GM18909 (cell line): Measurements from ENCODE around the gene SGCD.

Source experiments
- ATAC-seq: cut with Tn5 transposase; IDR thresholded peaks from one replicate; pipeline ENCODE4 v1.9.1; 2021; ENCODE audit warnings: mild to moderate bottlenecking; ENCODE audit not compliant: unreplicated experiment, poor library complexity

SGCD gene

DNA sequence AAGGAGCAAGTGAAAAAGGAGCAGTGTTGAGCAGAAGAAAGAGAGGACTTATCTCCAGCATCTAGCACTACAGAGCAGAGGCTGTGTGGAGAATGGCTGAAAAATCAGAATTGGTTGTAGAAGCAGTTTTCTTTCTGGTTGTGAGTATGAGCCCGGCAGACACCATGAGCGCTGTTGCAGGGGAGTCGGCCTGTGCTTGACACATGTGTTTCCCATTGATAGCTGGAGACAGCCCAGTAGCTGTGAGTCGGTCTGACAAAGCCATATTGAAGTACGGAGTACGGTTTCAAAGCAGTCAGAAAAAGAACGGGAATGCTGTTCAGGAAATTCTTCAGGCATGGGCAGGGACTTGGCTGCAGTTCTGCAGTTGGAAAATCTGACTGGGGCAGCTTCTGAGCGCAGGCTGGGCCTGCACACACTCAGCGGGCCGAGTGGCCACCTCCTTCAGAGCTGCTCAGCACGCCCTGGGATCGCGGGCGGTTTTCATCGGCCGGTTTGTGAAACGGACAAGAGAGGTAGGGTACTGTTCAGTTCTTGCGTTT, at the start of gene SGCD:
Gene SGCD, plus strand, starts transcription at position 447 of the 542 bp plus-strand sequence.
- no peak for ATAC-seq

DNA sequence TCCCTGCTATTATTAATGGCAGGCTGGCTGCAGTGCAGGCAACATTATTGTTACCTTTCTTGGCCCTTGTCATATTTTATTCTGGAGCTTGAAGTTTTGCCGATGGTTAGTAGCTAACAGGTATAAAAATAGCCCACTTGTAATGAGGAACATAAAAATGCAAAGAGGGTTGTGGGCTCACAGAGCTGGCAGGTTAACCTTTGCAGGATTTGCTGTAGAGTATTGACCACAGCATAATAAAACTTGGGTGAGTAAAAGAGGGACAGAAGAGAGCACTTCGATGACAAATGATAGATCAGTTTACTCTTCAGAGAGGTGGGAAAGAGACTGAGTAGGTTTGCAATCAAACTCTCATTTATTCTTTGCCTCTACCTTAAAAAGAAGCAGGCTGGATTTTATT, 49.7 kb upstream of the SGCD start:
- ATAC-seq, result no peak

GRCh38 chr5:156295431-156295830, 31.5 kb upstream of the SGCD start:
- ATAC-seq, result no peak

GRCh38 chr5:156310115-156310514, 16.8 kb upstream of the SGCD start:
- ATAC-seq, result no peak

- no peak for ATAC-seq
Observed at GRCh38 chr5:156312897-156313694, 13.9 kb upstream of the SGCD start.

GRCh38 chr5:156314416-156314815, 12.5 kb upstream of the SGCD start:
- ATAC-seq, result no peak

DNA sequence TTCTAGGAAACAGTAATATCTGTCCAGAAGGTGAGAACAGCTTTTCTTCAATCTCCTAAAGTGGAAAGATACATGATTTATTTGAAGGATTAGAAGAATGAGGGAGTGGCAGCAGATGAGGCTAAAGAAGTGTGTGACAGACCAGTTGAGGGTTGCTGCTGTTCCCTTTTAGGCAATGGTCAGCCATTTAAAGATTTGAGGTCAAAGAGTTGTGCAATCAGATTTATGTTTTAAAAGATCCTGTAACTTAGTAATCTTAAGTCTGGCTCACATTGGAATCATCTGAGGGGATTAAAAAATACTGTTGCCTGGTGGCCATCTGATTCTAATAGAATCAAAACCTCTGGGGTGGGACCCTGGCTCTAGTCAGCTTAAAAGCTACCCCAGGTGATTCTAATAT, 4.3 kb upstream of the SGCD start:
- ATAC-seq, result no peak

DNA sequence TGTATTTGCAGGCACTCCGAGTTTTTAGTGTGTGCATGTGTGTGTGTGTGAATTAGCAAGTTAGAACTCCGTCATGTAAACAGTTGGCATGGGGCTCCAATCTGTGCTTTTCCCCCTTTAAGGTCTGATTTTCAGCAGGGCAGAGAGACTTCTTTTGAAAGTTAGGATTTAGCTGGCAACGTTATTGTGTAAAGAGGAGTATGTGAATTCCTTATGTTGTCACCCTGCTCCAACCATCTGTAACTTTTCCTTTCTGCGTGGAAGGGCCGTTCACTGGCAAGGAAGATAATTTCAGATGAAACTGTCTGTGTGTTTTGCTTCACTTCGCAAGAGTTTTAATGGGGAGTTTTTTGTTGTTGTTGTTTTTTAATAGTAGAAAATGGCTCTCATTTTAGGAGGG, 332 bp downstream of the SGCD start:
- no peak for ATAC-seq

- ATAC-seq, result no peak
Observed at GRCh38 chr5:156328161-156328560, 1.2 kb downstream of the SGCD start.

GRCh38 chr5:156328766-156329165, 1.8 kb downstream of the SGCD start:
- no peak for ATAC-seq

DNA sequence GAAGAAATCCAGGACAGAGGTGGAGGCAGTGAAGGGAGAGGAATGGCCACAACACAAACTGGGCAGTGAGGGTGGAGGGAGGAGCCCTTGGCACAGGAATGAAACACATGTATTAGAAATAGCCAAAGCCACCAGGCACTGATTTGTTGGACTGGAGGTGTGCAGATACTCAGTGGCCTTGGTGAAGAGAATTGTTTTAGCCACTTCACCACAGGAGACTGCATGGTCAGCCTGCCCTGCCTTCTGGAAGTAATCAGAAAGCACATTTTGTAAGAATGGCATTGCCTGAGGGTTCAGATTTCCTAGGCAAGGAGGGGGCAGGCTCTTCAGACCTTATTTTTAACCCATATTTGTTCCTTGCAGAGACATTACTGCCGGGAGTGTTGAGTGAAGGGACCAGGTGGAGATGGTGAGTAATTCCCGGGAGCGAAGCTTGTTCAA, 2.2 kb downstream of the SGCD start:
- ATAC-seq, result no peak

DNA sequence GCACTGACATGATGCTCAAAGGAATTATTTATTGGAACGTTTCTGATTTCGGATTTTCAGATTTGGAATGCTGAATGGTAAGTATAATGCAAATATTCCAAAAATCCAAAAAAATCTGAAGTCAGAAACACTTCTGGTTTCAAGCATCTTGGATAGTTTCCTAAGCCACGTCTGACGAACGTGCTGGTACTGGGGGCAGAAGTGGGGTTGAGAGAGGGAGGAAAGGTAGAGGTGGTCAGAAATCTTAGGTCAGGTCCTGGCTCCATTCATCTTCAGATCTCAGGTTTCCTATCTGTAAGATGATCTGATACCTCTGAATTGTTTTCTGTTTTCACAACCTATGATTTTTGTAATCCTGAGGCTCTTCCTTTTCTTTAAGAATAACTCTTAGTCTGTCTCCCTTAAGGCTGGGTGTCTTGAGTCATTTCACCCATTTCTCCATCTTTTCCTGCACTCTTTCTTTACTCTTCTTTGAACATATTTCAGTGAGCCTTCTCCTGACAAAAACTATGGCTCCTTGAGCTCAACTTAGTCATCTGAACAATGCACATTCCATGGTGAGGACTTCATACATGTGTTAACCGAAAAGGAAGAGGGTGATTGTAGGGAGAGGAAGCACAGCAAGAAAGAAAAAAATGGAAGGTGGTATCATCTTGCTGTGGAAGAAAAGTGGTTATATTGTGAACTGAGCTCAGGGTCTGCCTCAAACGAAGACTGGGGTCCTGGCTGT, 3.3 kb downstream of the SGCD start:
- ATAC-seq, result no peak

DNA sequence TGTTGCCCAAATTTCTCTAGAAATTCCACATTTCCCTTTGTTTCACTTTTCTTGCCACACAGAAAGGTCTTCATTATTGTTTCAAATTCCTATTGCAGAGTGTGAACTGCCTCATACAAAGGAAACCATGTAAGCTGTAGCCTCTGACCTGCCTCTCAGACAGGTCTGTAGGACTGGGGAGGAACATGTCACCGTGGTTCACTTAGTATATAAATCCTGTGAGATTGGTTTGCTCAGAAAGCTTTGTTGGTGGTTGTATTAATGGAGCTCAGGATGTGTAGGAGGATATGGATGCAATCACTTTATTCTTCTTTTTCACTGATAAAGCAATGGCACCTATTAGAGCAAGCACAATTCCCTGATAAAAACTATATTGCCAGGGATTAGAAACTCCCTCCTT, 4.2 kb downstream of the SGCD start:
- ATAC-seq, result no peak

GRCh38 chr5:156331845-156332244, 4.9 kb downstream of the SGCD start:
- ATAC-seq, result no peak

GRCh38 chr5:156332245-156332644, 5.3 kb downstream of the SGCD start:
- no peak for ATAC-seq

- no peak for ATAC-seq
Observed at GRCh38 chr5:156339139-156339841, 12.3 kb downstream of the SGCD start.

DNA sequence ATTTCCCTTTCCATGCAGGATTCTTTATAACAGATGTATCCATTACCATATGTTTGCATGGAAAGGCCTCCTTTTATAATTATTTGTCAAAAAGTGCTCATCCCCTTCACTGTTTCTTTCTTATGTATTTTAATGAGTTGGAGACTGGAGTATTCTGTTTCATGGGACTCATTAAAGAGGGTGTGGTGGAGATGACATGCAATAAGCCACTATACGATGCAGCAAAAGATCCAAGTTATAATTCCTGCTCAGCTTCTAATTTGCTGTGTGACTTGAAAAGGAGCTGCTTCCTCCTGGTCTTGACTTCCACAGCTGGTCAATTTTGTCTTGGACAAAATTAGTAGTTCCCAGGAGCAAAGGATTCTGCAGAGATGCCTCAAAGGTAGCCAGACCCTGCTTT, 13.9 kb downstream of the SGCD start:
- ATAC-seq, result no peak

GRCh38 chr5:156350256-156350655, 23.3 kb downstream of the SGCD start:
- no peak for ATAC-seq

DNA sequence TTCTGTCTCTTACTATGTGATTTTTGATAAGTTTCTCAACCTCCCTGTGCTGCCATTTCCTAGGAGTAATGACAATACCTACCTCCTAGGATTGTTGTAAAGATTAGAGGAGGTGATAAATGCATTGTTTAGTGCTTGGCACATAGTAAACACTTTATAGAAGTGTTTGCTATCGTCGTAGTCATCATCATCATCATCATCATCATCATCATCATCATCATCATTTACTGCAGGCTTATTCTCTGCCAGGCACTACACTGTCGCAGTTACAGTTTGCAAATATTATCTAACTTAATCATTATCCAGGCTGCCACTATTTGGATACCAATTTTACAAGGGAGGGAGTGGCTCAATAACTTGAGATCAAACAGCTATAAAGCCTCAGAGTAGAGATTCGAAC, 24.5 kb downstream of the SGCD start:
- no peak for ATAC-seq

- ATAC-seq, result no peak
Observed at GRCh38 chr5:156354571-156354970, 27.6 kb downstream of the SGCD start.

DNA sequence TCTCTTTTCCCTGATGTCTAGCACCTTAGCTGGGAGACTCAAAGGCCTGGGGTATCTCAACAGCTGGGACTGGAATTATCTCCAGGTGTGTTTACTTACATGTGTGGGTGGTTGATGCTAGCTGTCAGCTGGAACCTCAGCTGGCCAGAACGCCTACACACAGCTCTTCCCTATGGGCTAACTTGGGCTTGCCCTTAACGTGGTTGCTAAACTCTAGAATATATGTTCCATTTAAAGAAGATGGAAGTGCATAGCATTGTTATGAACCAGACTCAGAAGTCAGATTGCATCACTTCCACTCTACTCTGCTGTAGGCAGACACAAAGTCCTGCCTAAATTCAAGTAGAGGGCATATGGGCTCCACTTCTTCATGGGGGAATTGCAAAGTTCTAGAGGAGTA, 29.3 kb downstream of the SGCD start:
- no peak for ATAC-seq
